NCI-H1930 (cell line): Measurements from ENCODE around the gene INSM1.

Experiments used
- DNase-seq, 2 experiments: peaks; one replicate each; lab custom pipeline; 2025; lab: John Stamatoyannopoulos, UW

Gene INSM1

GRCh38 chr20:20393207-20394120 is 25.6 kb downstream of the INSM1 start:
- DNase-seq: no peak

GRCh38 chr20:20395087-20395486 is 27.2 kb downstream of the INSM1 start:
- no peak for DNase-seq

- peak; percentile 42 to 65 for DNase-seq
Measured at GRCh38 chr20:20395903-20396568, 28.1 kb downstream of the INSM1 start.

- no peak for DNase-seq
Measured at GRCh38 chr20:20396794-20397193, 28.9 kb downstream of the INSM1 start.

GRCh38 chr20:20398123-20398522 is 30.2 kb downstream of the INSM1 start:
- no peak for DNase-seq

GRCh38 chr20:20399531-20400500 is 31.9 kb downstream of the INSM1 start:
- no peak for DNase-seq

- no peak for DNase-seq
Measured at GRCh38 chr20:20401991-20402390, 34.1 kb downstream of the INSM1 start.

- DNase-seq: no peak
Measured at GRCh38 chr20:20404633-20405032, 36.7 kb downstream of the INSM1 start.

GRCh38 chr20:20405623-20406022 is 37.7 kb downstream of the INSM1 start:
- DNase-seq: no peak

- no peak for DNase-seq
Measured at GRCh38 chr20:20406306-20406705, 38.4 kb downstream of the INSM1 start.

- peak in 1 of 2 experiments; percentile 31 for DNase-seq
Measured at GRCh38 chr20:20407891-20408805, 40.2 kb downstream of the INSM1 start.

GRCh38 chr20:20409331-20409730 is 41.4 kb downstream of the INSM1 start:
- no peak for DNase-seq

- no peak for DNase-seq
Measured at GRCh38 chr20:20410678-20411077, 42.8 kb downstream of the INSM1 start.

GRCh38 chr20:20411402-20411801 is 43.5 kb downstream of the INSM1 start:
- no peak for DNase-seq

GRCh38 chr20:20411836-20412235 is 43.9 kb downstream of the INSM1 start:
- no peak for DNase-seq

- no peak for DNase-seq
Measured at GRCh38 chr20:20412750-20413149, 44.8 kb downstream of the INSM1 start.

- no peak for DNase-seq
Measured at GRCh38 chr20:20413810-20414281, 45.9 kb downstream of the INSM1 start.

- DNase-seq: no peak
Measured at GRCh38 chr20:20414640-20415220, 46.8 kb downstream of the INSM1 start.

GRCh38 chr20:20415321-20415720 is 47.4 kb downstream of the INSM1 start:
- DNase-seq: no peak

- no peak for DNase-seq
Measured at GRCh38 chr20:20417876-20418676, 50.2 kb downstream of the INSM1 start.
